Embryonic facial prominence (tissue), 1 donor: Measurements from ENCODE around the gene ARMH1.

Experiments
- DNase-seq: peaks from one replicate; pipeline ENCODE4 v3.0.0-alpha.2; 2016; ENCODE audit errors: extremely low spot score

ARMH1 gene

DNA sequence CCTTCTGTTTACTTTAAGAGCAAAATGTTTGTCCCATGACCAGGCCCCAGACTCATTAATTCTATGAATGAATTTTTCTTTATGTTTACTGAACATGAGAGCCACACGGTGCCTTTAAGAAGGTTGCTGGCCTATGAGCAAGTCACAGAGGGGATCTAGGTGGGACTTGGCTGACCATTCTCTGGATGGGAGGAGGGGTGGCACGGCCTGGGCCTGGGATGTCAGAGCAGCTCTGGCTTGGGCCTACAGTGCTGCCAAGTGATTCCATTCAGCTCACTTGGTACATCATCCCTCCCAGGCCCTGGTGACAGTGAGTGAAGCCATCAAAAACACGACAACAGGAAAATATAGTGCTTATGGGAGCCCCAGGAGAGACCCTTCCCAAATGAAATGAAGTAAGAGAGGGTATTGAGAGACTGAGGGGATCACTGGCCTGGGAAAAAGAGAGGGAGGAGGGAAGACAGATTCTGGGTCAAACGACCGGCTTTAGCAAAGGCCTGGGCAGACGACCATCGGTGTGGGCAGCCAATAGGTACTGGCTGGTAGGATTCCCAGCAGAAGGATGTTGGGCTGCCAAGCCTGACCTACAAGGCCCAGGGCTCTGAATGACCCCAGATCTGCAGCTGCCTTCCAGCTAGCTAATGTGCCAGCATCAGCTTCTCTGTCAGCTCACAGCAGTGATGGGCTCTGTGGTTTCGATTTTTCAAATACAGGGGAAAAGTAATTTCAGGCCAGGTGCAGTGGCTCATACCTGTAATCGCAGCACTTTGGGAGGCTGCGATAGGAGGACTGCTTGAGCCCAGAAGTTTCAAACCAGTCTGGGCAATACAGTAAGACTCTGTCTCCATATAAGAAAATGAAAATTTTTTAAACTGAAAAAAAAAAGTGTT lies 3.5 kb upstream of the ARMH1 start:
- no peak for DNase-seq

DNA sequence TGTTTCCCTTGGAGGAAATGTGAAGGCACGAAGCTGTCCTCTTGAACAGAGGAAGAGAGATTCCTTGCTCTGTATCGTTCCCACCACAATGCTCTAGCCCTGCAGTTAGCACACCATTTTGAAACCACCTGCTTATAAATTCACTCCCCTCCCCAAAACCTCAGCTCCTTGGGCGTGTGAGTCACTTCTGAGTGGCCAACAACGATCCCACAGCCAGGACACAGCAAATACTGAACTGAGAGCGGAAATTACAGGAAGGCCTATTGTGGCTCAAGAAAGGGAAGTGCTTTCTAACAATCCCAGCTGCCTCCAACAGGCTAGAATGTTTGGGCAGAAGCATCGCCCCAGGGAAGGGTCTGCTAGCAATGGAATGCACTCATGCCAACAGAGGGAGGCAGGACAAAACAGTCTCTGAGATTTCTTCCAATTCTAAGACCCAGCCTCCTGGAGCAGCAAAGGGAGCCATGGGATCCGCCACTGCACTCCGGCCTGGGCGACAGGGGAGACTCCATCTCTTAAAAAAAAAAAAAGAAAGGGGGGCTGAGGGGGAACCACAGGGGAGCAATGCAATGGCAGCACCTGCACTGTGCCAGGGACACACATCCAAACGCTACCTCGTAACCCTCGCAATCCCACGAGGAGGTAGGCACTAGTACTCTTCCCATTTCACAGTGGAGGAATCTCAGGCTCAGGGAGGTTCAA lies 2.1 kb upstream of the ARMH1 start:
- DNase-seq: no peak

DNA sequence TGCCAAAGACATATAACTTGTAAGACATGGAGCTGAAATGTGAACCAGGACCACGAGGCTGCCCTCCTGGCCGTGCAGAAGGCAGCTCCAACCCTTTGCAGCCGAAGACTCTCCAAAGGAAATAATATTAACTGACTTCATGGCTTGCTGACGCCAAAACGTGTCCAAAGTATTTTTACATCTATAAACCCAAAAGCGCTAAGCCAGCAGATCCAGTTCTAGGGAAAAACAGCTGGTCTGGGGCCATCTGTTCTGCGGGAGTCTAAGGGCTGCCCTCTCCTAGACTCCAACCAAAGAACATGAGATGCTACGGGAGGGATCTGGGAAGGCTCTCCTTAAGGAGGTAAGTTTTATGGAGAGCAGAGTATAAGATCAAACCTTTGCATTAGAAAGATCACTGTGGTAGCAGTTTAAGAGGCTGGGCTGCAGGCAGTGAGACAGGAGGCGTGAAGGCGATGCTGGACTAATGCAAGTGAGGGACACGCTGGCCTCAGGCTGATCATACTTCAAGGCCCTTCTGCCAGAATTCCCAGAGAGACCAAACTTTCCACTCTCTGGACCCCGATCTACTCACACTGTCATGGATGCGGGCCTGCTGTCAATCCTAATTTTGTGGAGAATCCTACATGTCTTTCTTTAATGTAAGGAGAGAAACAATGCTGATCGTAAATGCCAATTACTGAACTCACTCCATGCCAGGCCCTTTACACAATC lies 1.4 kb upstream of the ARMH1 start:
- DNase-seq: no peak

DNA sequence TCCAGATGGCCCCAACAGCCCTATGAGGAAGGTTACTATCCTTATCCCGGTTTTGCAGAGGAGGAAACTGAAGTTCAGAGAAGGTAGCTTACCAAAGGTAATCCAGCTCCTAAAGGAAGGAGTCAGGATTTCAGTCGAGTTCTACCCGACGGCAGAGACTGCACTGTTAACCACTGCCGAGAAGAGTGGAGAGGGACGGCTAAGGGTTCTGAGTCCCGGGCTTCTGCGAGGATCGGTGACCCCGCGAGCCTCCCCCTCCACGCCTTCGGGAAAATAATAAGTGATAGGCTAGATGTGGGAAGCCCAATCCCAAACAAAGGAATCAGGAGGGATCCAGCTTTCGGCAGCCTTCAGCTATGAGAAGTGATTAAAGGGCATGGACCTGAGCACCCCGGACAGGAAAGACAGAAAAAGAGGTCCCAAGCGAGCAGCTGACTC lies 820 bp upstream of the ARMH1 start:
- DNase-seq: no peak

- DNase-seq: no peak
Observed at GRCh38 chr1:44675186-44675585, 672 bp downstream of the ARMH1 start.

- DNase-seq: no peak
Observed at GRCh38 chr1:44676484-44677200, 2.1 kb downstream of the ARMH1 start.

DNA sequence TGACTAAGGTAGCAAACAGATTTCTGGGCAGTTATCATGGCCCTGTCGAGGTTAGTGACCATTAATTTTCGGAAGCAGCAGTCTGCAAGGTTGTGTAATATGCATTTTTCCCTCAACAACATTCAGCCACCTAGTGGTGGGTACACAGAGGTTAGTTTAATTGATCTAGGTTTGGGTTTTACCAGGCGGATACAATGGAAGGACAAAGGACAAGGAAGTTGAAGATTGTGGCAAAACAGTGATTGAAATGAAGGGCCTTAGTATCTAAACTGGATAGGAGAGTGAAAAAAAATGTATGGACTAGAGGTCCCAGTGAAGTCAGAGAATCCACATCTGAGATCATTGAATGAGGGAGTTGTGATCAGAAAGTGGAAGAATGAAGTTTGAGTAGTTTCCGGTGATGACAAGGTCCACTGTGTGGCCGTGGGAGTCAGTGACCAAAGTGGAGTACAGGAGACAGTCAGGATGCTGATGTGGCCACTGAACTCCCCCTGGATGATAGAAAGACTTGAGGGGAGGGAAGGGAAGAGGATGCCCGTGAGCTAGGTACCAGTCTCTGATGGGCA lies 2.8 kb downstream of the ARMH1 start:
- no peak for DNase-seq

DNA sequence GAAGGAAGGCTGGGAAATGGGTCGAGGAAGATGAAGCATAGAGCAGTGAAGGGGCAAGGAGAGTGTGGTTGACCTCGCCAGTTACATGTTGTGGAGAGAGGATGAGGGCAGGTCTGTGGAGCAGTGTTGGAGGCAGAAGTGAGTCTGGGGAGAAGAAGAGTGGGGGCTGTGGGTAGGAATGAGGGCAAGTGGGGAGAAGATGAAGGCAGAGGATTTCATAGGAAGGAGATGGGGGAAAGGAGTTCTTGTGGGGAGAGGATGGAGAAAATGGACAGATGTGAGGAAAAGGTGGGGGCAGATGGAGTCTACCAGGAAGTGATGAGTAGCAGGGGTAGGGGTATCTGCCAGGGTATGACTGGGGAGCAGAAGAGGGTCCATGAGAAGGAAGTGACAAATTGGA lies 3.6 kb downstream of the ARMH1 start:
- no peak for DNase-seq

DNA sequence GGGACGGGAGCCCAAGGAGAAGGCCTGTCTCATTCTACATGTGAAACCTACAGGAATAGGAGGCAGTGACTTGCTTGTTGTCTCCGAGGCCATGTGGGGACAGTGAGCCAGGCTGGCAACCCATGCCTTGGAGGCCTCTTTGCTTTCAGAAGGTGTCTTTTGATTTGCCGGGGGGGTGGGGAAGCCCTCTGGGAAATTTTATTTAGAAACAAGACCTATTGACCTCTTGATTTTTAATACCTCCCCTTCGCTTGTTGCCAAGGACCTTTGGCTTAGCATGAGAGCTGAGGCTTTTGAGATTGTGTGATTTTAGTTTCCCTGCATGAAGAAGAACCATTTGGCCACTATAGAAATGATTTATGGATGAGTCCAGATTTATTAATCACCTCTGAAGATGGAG lies 4.1 kb downstream of the ARMH1 start:
- DNase-seq: no peak

GRCh38 chr1:44679468-44679867 lies 5.0 kb downstream of the ARMH1 start:
- no peak for DNase-seq

- DNase-seq: no peak
Observed at GRCh38 chr1:44681905-44682882, 7.7 kb downstream of the ARMH1 start.

GRCh38 chr1:44682883-44683265 lies 8.4 kb downstream of the ARMH1 start:
- DNase-seq: no peak

DNA sequence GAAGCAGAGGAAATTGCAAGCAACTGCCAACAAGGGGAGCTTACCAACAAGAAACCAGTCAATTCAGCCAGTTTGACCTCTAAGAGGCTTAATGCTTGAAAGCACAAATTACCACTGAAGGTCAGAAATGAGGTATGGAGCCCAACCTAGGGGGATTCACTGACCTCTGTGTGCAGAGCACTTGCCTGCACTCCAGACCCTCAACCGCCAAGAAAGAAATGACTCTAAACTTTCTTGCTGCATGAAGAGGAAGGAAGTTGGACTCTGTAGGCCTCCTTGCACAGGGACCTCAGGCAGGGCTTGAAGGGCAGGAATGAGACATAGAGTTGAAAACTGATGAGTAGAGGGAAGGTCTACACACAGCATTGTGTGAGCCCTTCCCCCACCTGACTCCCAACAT lies 10.0 kb downstream of the ARMH1 start:
- no peak for DNase-seq

DNA sequence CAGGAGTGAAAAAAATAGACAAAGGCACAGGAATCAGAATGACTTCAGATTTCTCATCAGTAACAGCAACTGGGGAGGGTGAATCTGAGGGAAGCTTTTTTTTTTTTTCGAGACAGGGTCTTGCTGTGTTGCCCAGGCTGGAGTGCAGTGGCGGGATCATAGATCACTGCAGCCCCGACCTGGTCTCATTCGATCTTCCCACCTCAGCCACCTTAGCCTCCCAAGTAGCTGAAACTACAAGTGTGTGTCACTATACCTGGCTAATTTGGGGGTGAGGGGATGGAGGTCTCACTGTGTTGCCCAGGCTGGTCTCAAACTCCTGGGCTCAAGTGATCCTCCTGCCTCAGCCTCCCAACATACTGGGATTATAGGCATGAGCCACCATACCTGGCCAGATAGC lies 10.7 kb downstream of the ARMH1 start:
- DNase-seq: no peak

- no peak for DNase-seq
Observed at GRCh38 chr1:44685881-44686280, 11.4 kb downstream of the ARMH1 start.

DNA sequence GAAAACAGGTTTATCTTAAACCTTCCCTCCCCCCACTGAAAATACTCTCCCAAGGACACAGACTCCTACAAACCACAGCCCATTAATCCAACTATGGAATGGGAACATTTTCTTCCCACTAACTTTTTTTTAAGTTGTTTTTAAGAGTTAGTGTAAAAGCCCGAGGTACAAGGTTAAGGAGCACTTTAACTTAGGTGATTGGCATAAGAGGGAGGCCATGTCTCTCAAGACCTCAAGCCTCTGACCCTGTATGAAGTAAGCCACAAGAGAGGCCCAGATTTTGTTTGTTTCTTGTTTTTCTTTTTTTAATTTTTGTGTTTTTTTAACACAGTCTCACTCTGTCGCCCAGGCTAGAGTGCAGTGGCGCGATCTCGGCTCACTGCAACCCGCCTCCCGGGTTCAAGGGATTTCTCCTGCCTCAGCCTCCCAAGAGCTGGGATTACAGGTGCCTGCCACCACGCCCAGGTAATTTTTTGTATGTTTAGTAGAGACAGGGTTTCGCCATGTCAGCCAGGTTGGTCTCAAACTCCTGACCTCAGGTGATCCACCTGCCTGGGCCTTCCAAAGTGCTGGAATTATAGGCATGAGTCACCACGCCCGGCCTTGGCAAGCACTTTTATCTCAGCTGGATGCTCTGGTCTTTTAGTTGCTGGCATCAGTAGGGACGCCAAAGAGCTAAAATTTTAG lies 14.4 kb downstream of the ARMH1 start:
- no peak for DNase-seq

DNA sequence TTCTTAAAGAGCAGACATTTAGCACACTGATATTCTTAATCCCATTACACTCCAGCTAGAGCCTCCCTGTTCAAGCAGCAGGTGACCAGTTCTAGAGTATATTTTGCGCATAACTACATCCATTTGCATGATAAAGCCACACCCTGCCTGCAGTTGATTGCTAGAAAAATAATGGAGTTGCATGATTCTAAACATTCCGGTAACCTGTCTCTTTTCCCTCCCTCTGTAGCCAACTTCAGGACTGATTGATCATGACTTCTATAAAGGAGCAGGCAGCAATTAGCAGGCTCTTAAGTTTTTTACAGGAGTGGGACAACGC lies 14.9 kb downstream of the ARMH1 start:
- no peak for DNase-seq

- DNase-seq: no peak
Observed at GRCh38 chr1:44693159-44693558, 18.6 kb downstream of the ARMH1 start.

GRCh38 chr1:44693900-44694299 lies 19.4 kb downstream of the ARMH1 start:
- DNase-seq: no peak
